Adipocyte (in vitro differentiated cells): ENCODE data around the gene P3H2.
A peak's percentile ranks its signal among the peaks of the same experiment; 100 is the strongest.
"Not testable (repeated sequence)": the region's sequence is repeated elsewhere in the genome, so short reads cannot be mapped to it uniquely, and the experiment has no call there.

ENCODE experiments used
- DNase-seq: peaks from one replicate; pipeline ENCODE4 v3.0.0-alpha.2; 2015; ENCODE audit warnings: low read depth
- H3K27me3 ChIP-seq: replicated peaks from 2 replicates; pipeline ENCODE4 v1.7.0; 2013; ENCODE audit warnings: mild to moderate bottlenecking, low read length, moderate library complexity; ENCODE audit not compliant: control insufficient read depth, insufficient read depth
- H3K36me3 ChIP-seq: 2 replicates; pipeline ENCODE4 v1.7.0; 2013; ENCODE audit warnings: low read length, mild to moderate bottlenecking, moderate library complexity; ENCODE audit not compliant: control insufficient read depth, insufficient read depth, severe bottlenecking
- H3K4me1 ChIP-seq: 2 replicates; pipeline ENCODE4 v1.7.0; 2013; ENCODE audit warnings: mild to moderate bottlenecking, low read length, moderate library complexity; ENCODE audit not compliant: control insufficient read depth, insufficient read depth
- H3K4me3 ChIP-seq: 2 replicates; pipeline ENCODE4 v1.7.0; 2013; ENCODE audit warnings: mild to moderate bottlenecking, low read length, moderate library complexity
- H3K9ac ChIP-seq: 2 replicates; pipeline ENCODE4 v1.7.0; 2013; ENCODE audit warnings: mild to moderate bottlenecking, low read length, moderate library complexity
- H3K9me3 ChIP-seq: 2 replicates; pipeline ENCODE4 v1.7.0; 2013; ENCODE audit warnings: mild to moderate bottlenecking, low read length, moderate library complexity; ENCODE audit not compliant: control insufficient read depth

Gene P3H2

DNA sequence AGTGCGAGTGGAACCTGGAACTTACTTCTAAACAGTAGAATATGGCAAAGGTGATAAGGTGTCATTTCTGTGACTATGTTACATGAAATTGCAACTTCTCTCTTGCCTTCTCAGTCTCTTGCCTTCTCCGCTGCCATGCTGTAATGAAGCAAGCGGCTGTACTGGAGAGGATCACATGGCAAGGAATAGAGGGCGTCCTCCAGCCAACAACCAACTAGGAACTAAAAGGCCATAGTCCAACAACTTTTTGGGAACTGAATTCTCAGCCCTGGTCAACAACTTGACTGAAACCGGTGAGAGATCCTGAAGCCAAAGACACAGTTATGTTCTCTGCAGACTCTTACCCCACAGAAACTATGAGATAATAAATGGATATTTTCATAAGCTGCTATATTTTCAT, 143.5 kb downstream of the P3H2 start:
- no peaks in the 10 kb centered on the region for H3K27me3 ChIP-seq
- H3K9me3 ChIP-seq = no peaks in the 10 kb centered on the region
- H3K9ac ChIP-seq = no peak overlapping the region
- H3K36me3 ChIP-seq = no peaks in the 10 kb centered on the region
- DNase-seq = no peak
- peaks cover 29% of the 10 kb centered on the region for H3K4me1 ChIP-seq
- H3K4me3 ChIP-seq = no peak overlapping the region

DNA sequence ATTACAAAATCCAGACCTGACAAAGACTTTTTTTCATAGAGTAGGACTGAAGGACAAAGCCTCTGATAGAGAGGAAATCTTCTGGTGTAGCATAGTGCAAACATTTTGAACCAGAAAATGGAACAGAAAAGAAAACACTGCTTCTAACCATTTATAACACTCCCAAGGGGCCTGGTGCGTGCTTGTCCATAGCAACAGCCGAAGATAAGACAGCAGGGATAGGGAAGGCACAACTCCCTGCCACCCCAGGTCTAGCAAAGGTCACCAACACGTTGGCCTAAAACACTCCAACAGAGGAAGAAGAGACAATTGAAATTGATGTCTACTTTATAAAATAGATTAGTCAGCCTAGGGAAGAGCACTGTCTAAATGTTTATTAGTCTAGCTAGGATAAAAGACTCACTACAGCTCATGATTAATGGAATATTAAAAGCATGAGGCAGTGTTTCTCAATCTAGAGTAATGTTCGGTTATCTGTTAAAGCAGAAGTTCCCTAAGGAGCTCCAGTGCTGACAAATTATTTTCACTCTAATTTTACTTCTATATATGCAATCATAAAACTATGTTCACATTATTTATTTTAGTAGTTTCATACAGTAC, 145.2 kb downstream of the P3H2 start:
- Histone ChIP-seq H3K36me3 (no peaks in the 10 kb centered on the region), H3K4me3 (peak overlapping the region; percentile 46), H3K4me1 (peaks cover 16% of the 10 kb centered on the region), H3K27me3 (no peaks in the 10 kb centered on the region), H3K9me3 (no peaks in the 10 kb centered on the region), H3K9ac (no peak overlapping the region)
- no peak for DNase-seq

DNA sequence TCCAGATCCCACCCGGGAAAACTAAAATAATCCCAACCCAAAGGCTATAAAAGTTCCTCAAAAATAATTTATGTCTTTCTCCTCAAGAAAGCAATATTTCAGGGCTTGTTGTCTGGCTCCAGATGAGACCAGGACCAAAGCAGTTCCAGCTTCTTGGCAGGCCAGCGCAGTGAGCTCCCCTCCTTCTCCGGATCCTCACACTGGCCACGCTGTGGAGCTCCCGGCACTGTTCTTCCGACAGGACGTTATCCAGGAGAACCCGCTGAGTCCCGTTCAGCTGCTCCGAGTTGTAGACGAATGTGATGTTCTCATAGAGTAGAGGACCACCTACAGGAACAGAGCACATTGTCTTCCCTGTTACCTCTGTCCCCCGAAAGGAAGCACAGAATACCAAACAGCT, 146.3 kb downstream of the P3H2 start:
- Histone ChIP-seq H3K36me3 (no peaks in the 10 kb centered on the region), H3K4me1 (peaks cover 16% of the 10 kb centered on the region), H3K27me3 (no peaks in the 10 kb centered on the region), H3K9me3 (no peaks in the 10 kb centered on the region), H3K9ac (no peak overlapping the region), H3K4me3 (no peak overlapping the region)
- DNase-seq = no peak

DNA sequence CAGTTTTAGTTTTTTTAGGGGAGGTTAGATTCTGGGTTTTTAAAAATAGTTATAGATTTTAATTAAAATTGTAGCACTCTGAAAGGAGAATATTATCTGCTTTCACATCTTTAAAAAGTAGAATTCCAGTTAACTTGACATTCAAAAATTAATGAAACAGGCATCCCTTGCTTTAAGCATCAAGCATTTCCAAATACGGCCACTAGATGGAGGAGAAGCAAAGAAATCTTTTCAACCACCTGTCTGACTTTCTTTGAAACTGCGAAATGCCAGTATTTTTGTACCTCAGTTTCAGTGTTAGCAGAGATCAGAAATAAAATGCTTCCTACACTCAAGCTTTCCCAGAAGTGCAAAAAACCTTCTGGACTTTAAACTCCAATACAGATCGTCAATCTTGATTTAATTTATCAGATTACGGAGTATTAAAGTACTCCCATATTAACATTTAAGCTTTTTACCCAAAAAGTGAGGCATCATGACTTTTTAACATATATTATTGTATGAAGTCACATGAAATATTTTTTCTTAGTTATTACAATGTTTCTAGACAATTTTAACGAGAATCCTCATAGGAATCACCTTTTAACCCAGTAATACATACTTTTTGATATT, 153.3 kb downstream of the P3H2 start:
- no peaks in the 10 kb centered on the region for H3K9me3 ChIP-seq
- no peak overlapping the region for H3K4me3 ChIP-seq
- peak; percentile 88 for DNase-seq
- H3K36me3 ChIP-seq = no peaks in the 10 kb centered on the region
- no peaks in the 10 kb centered on the region for H3K27me3 ChIP-seq
- H3K9ac ChIP-seq = no peak overlapping the region
- no peaks in the 10 kb centered on the region for H3K4me1 ChIP-seq

DNA sequence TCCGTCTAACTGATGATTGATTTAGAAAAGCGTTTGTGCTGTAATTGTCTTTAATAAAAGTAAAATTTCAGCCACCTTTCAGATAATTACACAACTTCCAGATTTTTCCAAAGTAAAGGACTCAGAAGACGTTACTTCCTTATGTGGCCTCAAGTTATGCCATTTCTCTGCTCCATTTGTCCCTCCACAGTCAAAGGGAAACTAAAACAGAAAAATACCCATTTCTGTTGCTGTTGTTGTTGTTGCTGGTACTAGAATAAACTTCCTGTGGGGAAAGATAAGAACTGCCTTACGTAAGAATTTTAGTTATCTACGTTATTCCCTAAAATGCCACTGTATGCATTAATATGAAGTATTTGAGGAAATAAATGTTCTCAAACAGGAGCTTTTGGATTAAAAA, 153.9 kb downstream of the P3H2 start:
- Histone ChIP-seq H3K4me1 (no peaks in the 10 kb centered on the region), H3K9me3 (no peaks in the 10 kb centered on the region), H3K4me3 (no peak overlapping the region), H3K27me3 (no peaks in the 10 kb centered on the region), H3K36me3 (no peaks in the 10 kb centered on the region), H3K9ac (no peak overlapping the region)
- DNase-seq = no peak

DNA sequence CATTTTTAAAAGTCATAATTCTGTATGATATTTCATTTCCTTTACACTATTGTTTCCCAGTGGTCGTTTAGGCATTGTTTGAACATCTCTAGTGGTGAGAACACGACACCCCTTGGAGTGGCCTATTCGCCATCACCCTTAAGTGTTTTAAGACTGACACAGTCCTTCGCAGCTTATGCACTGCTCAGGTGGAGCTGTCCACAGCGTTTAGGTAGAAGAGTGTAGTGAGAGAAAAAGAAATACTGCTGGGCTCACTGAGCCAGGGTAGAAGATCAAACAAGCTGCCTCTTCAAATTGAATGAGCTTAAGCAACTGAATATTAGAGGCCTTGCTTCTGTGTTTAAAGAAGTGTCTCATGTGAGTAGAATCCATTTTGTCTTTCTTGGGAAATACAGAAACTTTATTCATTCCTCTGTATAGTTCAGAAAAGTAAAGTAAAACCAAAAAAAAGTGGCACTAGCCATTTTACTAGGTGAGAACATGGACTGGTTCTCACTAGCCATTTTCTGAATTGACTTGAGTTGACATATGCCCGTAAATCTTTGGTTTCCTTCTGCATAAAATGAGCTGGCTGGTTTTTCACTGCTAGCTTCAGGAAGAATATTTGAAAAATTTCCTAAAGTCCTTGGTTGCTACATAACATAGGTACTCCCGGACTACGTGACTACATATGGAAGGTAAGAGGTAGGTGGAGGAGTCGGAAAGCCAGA, 155.9 kb downstream of the P3H2 start:
- no peak overlapping the region for H3K4me3 ChIP-seq
- H3K36me3 ChIP-seq = no peaks in the 10 kb centered on the region
- no peaks in the 10 kb centered on the region for H3K9me3 ChIP-seq
- H3K27me3 ChIP-seq = no peaks in the 10 kb centered on the region
- no peak for DNase-seq
- H3K9ac ChIP-seq = no peak overlapping the region
- H3K4me1 ChIP-seq = no peaks in the 10 kb centered on the region

DNA sequence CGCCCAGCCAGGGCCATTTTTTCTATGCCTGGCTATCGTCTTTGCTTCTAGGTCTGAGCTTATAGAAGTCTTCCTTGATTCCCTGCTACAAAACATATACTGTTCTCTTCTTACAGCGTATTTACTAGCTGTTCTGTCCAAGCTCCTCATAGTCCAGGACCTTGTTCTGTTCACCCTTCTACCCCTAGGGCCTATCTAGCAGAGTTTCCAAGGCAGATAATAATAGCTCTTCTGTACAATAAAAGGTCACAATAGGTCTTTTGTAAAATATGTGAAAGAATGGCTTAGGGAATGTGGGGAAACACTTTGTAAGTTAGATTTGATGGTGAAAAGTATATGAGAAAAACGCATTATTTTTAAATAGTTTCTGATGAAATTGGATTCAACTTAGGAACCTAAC, 158.2 kb downstream of the P3H2 start:
- H3K4me3 ChIP-seq = no peak overlapping the region
- no peak overlapping the region for H3K9ac ChIP-seq
- H3K27me3 ChIP-seq = no peaks in the 10 kb centered on the region
- no peak for DNase-seq
- no peaks in the 10 kb centered on the region for H3K9me3 ChIP-seq
- no peaks in the 10 kb centered on the region for H3K4me1 ChIP-seq
- H3K36me3 ChIP-seq = no peaks in the 10 kb centered on the region

DNA sequence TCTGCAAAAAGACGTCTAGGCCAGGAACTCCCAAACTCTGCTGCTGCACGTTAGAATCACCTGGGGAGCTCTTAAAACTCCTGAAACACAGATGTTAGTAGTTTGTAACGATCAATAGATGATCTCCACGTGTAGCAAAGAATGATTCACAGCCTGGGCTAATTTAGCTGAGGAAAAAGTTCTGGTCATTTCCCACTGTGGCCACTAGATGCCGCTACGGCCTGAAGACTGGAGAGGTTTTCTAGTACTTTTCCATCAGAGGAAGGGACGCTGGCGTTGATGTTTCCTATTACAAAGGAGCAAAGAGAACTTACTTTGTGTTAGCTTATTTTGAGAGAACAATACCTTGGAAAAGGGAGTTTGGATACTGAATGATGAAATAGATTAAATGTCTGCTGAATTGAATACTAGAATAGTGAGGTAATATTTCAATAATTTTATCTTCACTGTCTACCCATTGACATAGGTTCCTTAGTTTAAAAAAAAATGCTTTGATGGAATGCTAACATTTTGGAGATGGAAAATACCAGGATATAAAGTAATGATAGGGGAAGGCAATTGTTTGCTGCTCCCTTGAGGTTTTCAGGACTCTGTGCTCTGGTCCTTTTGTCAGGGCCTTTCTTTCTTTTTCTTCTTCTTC, 159.1 kb downstream of the P3H2 start:
- Histone ChIP-seq H3K4me1 (no peaks in the 10 kb centered on the region), H3K27me3 (no peaks in the 10 kb centered on the region), H3K9me3 (no peaks in the 10 kb centered on the region), H3K36me3 (no peaks in the 10 kb centered on the region), H3K4me3 (no peak overlapping the region), H3K9ac (no peak overlapping the region)
- DNase-seq = peak; percentile 95

DNA sequence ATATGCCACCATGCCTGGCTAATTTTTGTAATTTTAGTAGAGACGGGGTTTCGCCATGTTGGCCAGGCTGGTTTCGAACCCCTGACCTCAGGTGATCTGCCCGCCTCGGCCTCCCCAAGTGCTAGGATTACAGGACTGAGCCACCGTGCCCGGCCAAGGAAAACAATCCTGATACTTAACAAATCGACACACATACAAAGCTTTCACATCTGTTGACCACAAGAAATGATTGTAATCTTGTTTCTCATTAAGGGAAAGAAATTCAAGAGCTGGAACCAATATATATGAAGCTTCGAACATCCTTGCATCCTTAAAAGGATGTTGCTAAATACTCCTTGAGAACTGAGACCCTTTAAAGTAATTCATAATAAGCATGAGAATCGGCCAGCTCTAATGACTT, 159.6 kb downstream of the P3H2 start:
- not testable (repeated sequence) for H3K4me1 ChIP-seq, H3K9me3 ChIP-seq, H3K9ac ChIP-seq, H3K27me3 ChIP-seq, H3K36me3 ChIP-seq, DNase-seq, H3K4me3 ChIP-seq

DNA sequence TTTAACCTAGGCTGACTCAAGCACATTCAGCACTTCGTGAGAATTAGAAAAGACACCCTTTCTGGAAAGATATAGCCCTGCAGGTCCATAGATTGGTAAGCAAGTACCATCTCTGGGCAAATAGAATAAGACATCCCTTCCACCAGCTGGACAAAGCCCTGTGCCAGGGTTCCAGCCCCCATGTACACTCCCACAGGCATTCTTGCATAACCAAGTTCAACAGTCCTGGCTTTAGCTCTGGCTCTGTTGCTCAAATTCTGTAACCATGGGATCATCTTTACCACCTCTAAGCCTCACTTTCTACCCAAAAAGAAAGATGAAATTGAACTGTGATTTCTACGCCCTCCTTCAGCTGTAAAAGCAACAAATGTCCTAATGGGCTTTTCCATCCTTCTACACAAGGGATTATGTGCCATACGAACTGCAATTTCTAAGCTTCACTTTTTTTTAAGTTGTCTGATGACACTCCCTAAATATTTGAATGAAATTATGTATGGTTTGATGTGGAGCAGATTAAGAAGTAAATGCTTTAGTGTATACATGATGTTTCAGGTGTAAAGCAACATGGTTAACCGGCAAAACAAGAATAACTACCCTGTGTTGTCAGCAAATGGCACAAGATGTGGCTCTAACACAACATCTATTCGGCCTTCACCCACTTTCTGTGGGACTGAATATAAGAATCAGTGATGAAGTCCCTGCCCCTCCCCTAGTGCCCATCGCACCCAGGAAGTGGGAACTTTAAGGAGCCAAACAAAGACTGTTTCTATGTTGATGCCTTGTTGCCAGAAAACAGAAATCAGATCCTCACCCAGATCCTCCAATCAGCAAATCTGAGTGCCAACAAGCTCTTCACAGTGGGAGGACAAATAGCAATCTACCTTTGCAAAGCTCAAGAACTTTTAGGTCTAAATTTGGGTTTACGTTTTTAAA, 165.7 kb downstream of the P3H2 start:
- no peak overlapping the region for H3K4me3 ChIP-seq
- H3K9ac ChIP-seq = no peak overlapping the region
- H3K36me3 ChIP-seq = no peaks in the 10 kb centered on the region
- DNase-seq = peak; percentile 36
- peaks cover 5% of the 10 kb centered on the region for H3K4me1 ChIP-seq
- H3K9me3 ChIP-seq = no peaks in the 10 kb centered on the region
- no peaks in the 10 kb centered on the region for H3K27me3 ChIP-seq

DNA sequence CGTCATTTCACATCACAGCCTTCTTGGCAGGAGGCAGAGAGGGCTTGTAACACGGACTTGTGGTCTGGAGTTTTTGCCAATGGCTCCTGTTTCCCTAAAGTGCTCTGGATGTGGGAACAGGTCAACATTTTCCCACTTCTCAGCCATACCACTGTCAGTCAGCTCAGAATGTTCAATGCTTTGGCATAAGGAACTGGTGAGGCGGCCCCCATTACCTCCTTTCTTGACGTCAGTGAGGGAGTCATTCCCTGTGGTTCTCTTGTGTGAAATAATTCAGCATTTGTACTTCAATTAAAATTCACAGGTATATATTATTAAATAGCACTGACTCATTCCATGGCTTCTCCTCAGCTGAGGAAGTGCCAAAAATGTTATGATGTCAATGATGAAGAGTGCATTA, 167.1 kb downstream of the P3H2 start:
- DNase-seq = no peak
- Histone ChIP-seq H3K4me3 (no peak overlapping the region), H3K27me3 (no peaks in the 10 kb centered on the region), H3K9me3 (no peaks in the 10 kb centered on the region), H3K9ac (no peak overlapping the region), H3K4me1 (peaks cover 5% of the 10 kb centered on the region), H3K36me3 (no peaks in the 10 kb centered on the region)
